Peyer's patch (tissue), 4 donors: ENCODE results near the gene CMPK2.

Experiments used
- POLR2A ChIP-seq, 2 donors: fragments of 450-650 bp; IDR thresholded peaks; one replicate each; pipeline ENCODE4 v1.5.1; 2017; ENCODE audit warnings: antibody characterized with exemption in 2 of 2, mild to moderate bottlenecking in 2 of 2, moderate library complexity in 2 of 2
- TF ChIP-seq, protein P1 (sequence below), 6 experiments: fragments of 450-650 bp in 4 of 6; fragments of 200-600 bp in 2 of 6; sonication (generic) in 1 of 6; IDR thresholded peaks; one replicate each; pipeline ENCODE4 v1.5.1; 2017 to 2019; ENCODE audit warnings: antibody characterized with exemption in 6 of 6, mild to moderate bottlenecking in 3 of 6, moderate library complexity in 1 of 6

DNA sequence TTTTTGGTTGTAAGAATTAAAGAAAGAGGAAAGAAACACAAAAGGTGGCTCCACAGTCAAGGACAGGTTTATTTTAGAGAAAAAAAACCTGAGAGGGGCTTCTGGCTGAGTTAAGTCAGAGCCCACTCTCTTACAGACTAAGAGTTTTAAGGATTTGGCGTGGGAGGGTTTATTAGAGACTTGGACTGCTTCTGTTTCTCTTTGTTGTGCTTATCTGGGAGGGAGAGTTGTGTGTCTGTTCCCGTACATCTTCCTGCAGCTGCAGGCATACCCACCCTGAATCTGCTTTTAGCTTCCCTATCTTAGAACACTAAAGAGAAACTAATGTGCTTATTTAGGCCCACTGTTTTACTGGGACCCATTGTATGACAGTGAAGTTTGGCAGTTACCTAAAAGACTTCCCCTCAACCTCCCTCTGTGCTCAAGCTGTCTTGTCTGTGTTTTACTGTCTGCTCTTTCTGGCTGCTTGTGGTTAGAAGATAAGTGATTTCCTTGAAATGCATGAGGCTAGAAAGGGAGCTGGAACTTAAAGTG is 14.6 kb upstream of the CMPK2 start:
- TF ChIP-seq POLR2A (IDR thresholded peaks at IDR 0.05) = no peak
- TF ChIP-seq, protein P1, sequence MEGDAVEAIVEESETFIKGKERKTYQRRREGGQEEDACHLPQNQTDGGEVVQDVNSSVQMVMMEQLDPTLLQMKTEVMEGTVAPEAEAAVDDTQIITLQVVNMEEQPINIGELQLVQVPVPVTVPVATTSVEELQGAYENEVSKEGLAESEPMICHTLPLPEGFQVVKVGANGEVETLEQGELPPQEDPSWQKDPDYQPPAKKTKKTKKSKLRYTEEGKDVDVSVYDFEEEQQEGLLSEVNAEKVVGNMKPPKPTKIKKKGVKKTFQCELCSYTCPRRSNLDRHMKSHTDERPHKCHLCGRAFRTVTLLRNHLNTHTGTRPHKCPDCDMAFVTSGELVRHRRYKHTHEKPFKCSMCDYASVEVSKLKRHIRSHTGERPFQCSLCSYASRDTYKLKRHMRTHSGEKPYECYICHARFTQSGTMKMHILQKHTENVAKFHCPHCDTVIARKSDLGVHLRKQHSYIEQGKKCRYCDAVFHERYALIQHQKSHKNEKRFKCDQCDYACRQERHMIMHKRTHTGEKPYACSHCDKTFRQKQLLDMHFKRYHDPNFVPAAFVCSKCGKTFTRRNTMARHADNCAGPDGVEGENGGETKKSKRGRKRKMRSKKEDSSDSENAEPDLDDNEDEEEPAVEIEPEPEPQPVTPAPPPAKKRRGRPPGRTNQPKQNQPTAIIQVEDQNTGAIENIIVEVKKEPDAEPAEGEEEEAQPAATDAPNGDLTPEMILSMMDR (IDR thresholded peaks at IDR 0.05) = no peak
